ENCODE measurements around the gene GALNT2.

The GALNT2 gene

GRCh38 chr1:230283678-230284077 lies 216.6 kb downstream of the GALNT2 start:
- no peaks in the 10 kb centered on the region for H3K27me3 ChIP-seq (ENCODE audit: low read depth)
- H3K36me3 ChIP-seq (replicated peaks) = 0 out of 2 replicates have a peak, but pooled peaks cover 5% of the 10 kb centered on the region
- no peak overlapping the region for H3K4me3 ChIP-seq
- no peaks in the 10 kb centered on the region for H3K4me1 ChIP-seq
- no peaks in the 10 kb centered on the region for H3K9me3 ChIP-seq
- DNase-seq (ENCODE audit: low spot score in 2 of 2) = peak in 1 of 2 experiments; percentile 3
- in situ Hi-C loops (cut with MboI; ENCODE audit: low sequenced_read_pairs) = no loop called here

- Histone ChIP-seq H3K36me3 (replicated peaks) (no peaks in the 10 kb centered on the region), H3K4me1 (no peaks in the 10 kb centered on the region), H3K4me3 (no peak overlapping the region), H3K9me3 (no peaks in the 10 kb centered on the region), H3K27me3 (ENCODE audit: low read depth) (no peaks in the 10 kb centered on the region)
- DNase-seq (ENCODE audit: low spot score in 2 of 2) = no peak
- in situ Hi-C loops (cut with MboI; ENCODE audit: low sequenced_read_pairs) = no loop called here
These were observed 217.9 kb downstream of the GALNT2 start for GRCh38 chr1:230284891-230285290.

- Histone ChIP-seq H3K36me3 (replicated peaks) (no peaks in the 10 kb centered on the region), H3K9me3 (no peaks in the 10 kb centered on the region), H3K27me3 (ENCODE audit: low read depth) (no peaks in the 10 kb centered on the region), H3K4me3 (no peak overlapping the region), H3K4me1 (no peaks in the 10 kb centered on the region)
- in situ Hi-C loops (cut with MboI; ENCODE audit: low sequenced_read_pairs) = no loop called here
- DNase-seq (ENCODE audit: low spot score in 2 of 2) = no peak
These were observed 218.3 kb downstream of the GALNT2 start for GRCh38 chr1:230285351-230285750.

GRCh38 chr1:230286166-230286889 lies 219.3 kb downstream of the GALNT2 start:
- no peaks in the 10 kb centered on the region for H3K4me1 ChIP-seq
- in situ Hi-C loops (cut with MboI; ENCODE audit: low sequenced_read_pairs) = no loop called here
- DNase-seq (ENCODE audit: low spot score in 2 of 2) = no peak

GRCh38 chr1:230286890-230287269 lies 219.8 kb downstream of the GALNT2 start:
- in situ Hi-C loops (cut with MboI; ENCODE audit: low sequenced_read_pairs) = no loop called here
- H3K9me3 ChIP-seq = no peaks in the 10 kb centered on the region
- no peak overlapping the region for H3K4me3 ChIP-seq
- no peak for DNase-seq (ENCODE audit: low spot score in 2 of 2)
- no peaks in the 10 kb centered on the region for H3K36me3 ChIP-seq (replicated peaks)
- H3K27me3 ChIP-seq (ENCODE audit: low read depth) = no peaks in the 10 kb centered on the region
- no peaks in the 10 kb centered on the region for H3K4me1 ChIP-seq

More at GRCh38 chr1:230286166-230286889, 219.3 kb downstream of the GALNT2 start:
- Histone ChIP-seq H3K4me3 (no peak overlapping the region), H3K27me3 (ENCODE audit: low read depth) (no peaks in the 10 kb centered on the region), H3K9me3 (no peaks in the 10 kb centered on the region), H3K36me3 (replicated peaks) (no peaks in the 10 kb centered on the region)

- in situ Hi-C loops (cut with MboI; ENCODE audit: low sequenced_read_pairs) = no loop called here
- H3K36me3 ChIP-seq (replicated peaks) = no peaks in the 10 kb centered on the region
- no peaks in the 10 kb centered on the region for H3K27me3 ChIP-seq (ENCODE audit: low read depth)
- H3K4me3 ChIP-seq = no peak overlapping the region
- DNase-seq (ENCODE audit: low spot score in 2 of 2) = no peak
- no peaks in the 10 kb centered on the region for H3K9me3 ChIP-seq
- no peaks in the 10 kb centered on the region for H3K4me1 ChIP-seq
These were observed 220.8 kb downstream of the GALNT2 start for GRCh38 chr1:230287674-230288315.

GRCh38 chr1:230288641-230289349 lies 221.8 kb downstream of the GALNT2 start:
- in situ Hi-C loops (cut with MboI; ENCODE audit: low sequenced_read_pairs) = no loop called here

GRCh38 chr1:230289350-230289644 lies 222.3 kb downstream of the GALNT2 start:
- Histone ChIP-seq H3K36me3 (replicated peaks) (no peaks in the 10 kb centered on the region), H3K9me3 (no peaks in the 10 kb centered on the region), H3K4me3 (no peak overlapping the region), H3K4me1 (no peaks in the 10 kb centered on the region), H3K27me3 (ENCODE audit: low read depth) (no peaks in the 10 kb centered on the region)
- in situ Hi-C loops (cut with MboI; ENCODE audit: low sequenced_read_pairs) = no loop called here
- DNase-seq (ENCODE audit: low spot score in 2 of 2) = no peak

More at GRCh38 chr1:230288641-230289349, 221.8 kb downstream of the GALNT2 start:
- no peaks in the 10 kb centered on the region for H3K9me3 ChIP-seq
- H3K36me3 ChIP-seq (replicated peaks) = no peaks in the 10 kb centered on the region
- DNase-seq (ENCODE audit: low spot score in 2 of 2) = no peak
- H3K27me3 ChIP-seq (ENCODE audit: low read depth) = no peaks in the 10 kb centered on the region
- H3K4me3 ChIP-seq = no peak overlapping the region
- no peaks in the 10 kb centered on the region for H3K4me1 ChIP-seq

GRCh38 chr1:230291731-230292620 lies 224.9 kb downstream of the GALNT2 start:
- Histone ChIP-seq H3K36me3 (replicated peaks) (no peaks in the 10 kb centered on the region), H3K4me3 (no peak overlapping the region), H3K27me3 (ENCODE audit: low read depth) (no peaks in the 10 kb centered on the region), H3K4me1 (no peaks in the 10 kb centered on the region), H3K9me3 (no peaks in the 10 kb centered on the region)
- DNase-seq (ENCODE audit: low spot score in 2 of 2) = no peak
- in situ Hi-C loops (cut with MboI; ENCODE audit: low sequenced_read_pairs) = no loop called here

GRCh38 chr1:230292689-230293389 lies 225.8 kb downstream of the GALNT2 start:
- in situ Hi-C loops (cut with MboI; ENCODE audit: low sequenced_read_pairs) = no loop called here
- no peak for DNase-seq (ENCODE audit: low spot score in 2 of 2)
- Histone ChIP-seq H3K4me1 (no peaks in the 10 kb centered on the region), H3K27me3 (ENCODE audit: low read depth) (no peaks in the 10 kb centered on the region), H3K36me3 (replicated peaks) (no peaks in the 10 kb centered on the region), H3K4me3 (no peak overlapping the region), H3K9me3 (no peaks in the 10 kb centered on the region)

GRCh38 chr1:230293390-230293700 lies 226.3 kb downstream of the GALNT2 start:
- H3K4me1 ChIP-seq = no peaks in the 10 kb centered on the region
- no peaks in the 10 kb centered on the region for H3K27me3 ChIP-seq (ENCODE audit: low read depth)
- no peaks in the 10 kb centered on the region for H3K36me3 ChIP-seq (replicated peaks)
- no peaks in the 10 kb centered on the region for H3K9me3 ChIP-seq
- in situ Hi-C loops (cut with MboI; ENCODE audit: low sequenced_read_pairs) = no loop called here
- DNase-seq (ENCODE audit: low spot score in 2 of 2) = no peak
- H3K4me3 ChIP-seq = no peak overlapping the region

GRCh38 chr1:230295367-230295766 lies 228.3 kb downstream of the GALNT2 start:
- in situ Hi-C loops (cut with MboI; ENCODE audit: low sequenced_read_pairs) = no loop called here
- Histone ChIP-seq H3K27me3 (ENCODE audit: low read depth) (no peaks in the 10 kb centered on the region), H3K9me3 (no peaks in the 10 kb centered on the region), H3K4me1 (no peaks in the 10 kb centered on the region), H3K4me3 (no peak overlapping the region), H3K36me3 (replicated peaks) (no peaks in the 10 kb centered on the region)
- no peak for DNase-seq (ENCODE audit: low spot score in 2 of 2)

All from HAP-1 (cell line).